Endothelial cell of umbilical vein (primary cell): ENCODE data around the gene SLC12A6. TPM values are rescaled to one million over a fixed set of nuclear protein-coding genes. Genes with fewer than 3 reads are reported as not detected.

Experiments
- BruUV-seq: library from RNA; stranded (reverse); fragments of 400-500 nt; replicated peaks from 2 replicates; lab custom pipeline; 2021; lab: Mats Ljungman, UMichigan
- CTCF ChIA-PET: fragments of 300-600, 350-600 bp; sonication (Branson Sonifier 250); formaldehyde crosslinking; loops from one replicate; lab custom pipeline; 2021; ENCODE audit warnings: antibody characterized with exemption, inconsistent platforms; lab: Charles Lee
- POLR2A ChIA-PET: fragments of 300-600, 350-600 bp; sonication (Branson Sonifier 250); formaldehyde crosslinking; loops from one replicate; lab custom pipeline; 2021; ENCODE audit warnings: antibody characterized with exemption, inconsistent platforms; lab: Charles Lee
- DNase-seq: peaks from one replicate; pipeline ENCODE4 v3.0.0-alpha.2; 2011; ENCODE audit warnings: low read depth, low spot score
- FAIRE-seq: peaks from 2 replicates; lab custom pipeline; 2011; peaks lifted over from hg19 to GRCh38; lab: Jason Lieb, UNC
- H2AFZ ChIP-seq: 2 replicates; pipeline ENCODE4 v1.6.0; 2012; ENCODE audit warnings: low read depth, low read length, control low read depth, inconsistent platforms
- H3K27ac ChIP-seq: 2 replicates; pipeline ENCODE4 v1.5.1; 2011; ENCODE audit warnings: low read depth, mild to moderate bottlenecking, control low read depth, low read length, moderate library complexity; ENCODE audit not compliant: insufficient read depth
- H3K27me3 ChIP-seq, 2 experiments: 2 replicates each; pipeline versions ENCODE4 v1.6.0 to v1.6.1; 2011; ENCODE audit warnings: low read length in 2 of 2, mixed read lengths in 1 of 2; ENCODE audit not compliant: control insufficient read depth in 2 of 2, insufficient read depth in 2 of 2
- H3K36me3 ChIP-seq, 2 experiments: 2 replicates in 1 of 2; 3 replicates in 1 of 2; pipeline ENCODE4 v1.5.1; 2011; ENCODE audit warnings: low read length in 2 of 2, mild to moderate bottlenecking in 1 of 2, moderate library complexity in 1 of 2; ENCODE audit not compliant: control insufficient read depth in 2 of 2, insufficient read depth in 2 of 2; ENCODE audit errors: extremely low read depth in 1 of 2
- H3K4me1 ChIP-seq: 3 replicates; pipeline ENCODE4 v1.5.1; 2011; ENCODE audit warnings: mild to moderate bottlenecking, low read length; ENCODE audit not compliant: control insufficient read depth, insufficient read depth; ENCODE audit errors: extremely low read depth
- H3K4me2 ChIP-seq: 2 replicates; pipeline ENCODE4 v1.6.1; 2011; ENCODE audit warnings: low read length, control low read depth, mixed read lengths; ENCODE audit not compliant: insufficient read depth
- H3K4me3 ChIP-seq, 3 experiments: fragments of 200-600 bp in 1 of 3; sonication (generic), shearing (Covaris generic) in 1 of 3; replicated peaks in 1 of 3; 2 replicates each; pipeline ENCODE4 v1.5.1; 2011 to 2016; ENCODE audit warnings: control low read depth in 3 of 3, low read length in 3 of 3, mild to moderate bottlenecking in 2 of 3, inconsistent platforms in 1 of 3, low read depth in 1 of 3, moderate library complexity in 1 of 3; ENCODE audit not compliant: insufficient read depth in 1 of 3
- H3K79me2 ChIP-seq: 2 replicates; pipeline ENCODE4 v1.6.0; 2012; ENCODE audit warnings: low read length, inconsistent platforms; ENCODE audit not compliant: control insufficient read depth, insufficient read depth
- H3K9ac ChIP-seq: replicated peaks from 2 replicates; pipeline ENCODE3; 2011; ENCODE audit warnings: low read length, control low read depth; ENCODE audit not compliant: insufficient read depth; ENCODE audit errors: extremely low read depth
- H3K9me1 ChIP-seq: replicated peaks from 3 replicates; pipeline ENCODE4 v1.6.0; 2011; ENCODE audit warnings: mild to moderate bottlenecking, low read length; ENCODE audit not compliant: control insufficient read depth, insufficient read depth; ENCODE audit errors: extremely low read depth
- H3K9me3 ChIP-seq: replicated peaks from 2 replicates; pipeline ENCODE4 v1.5.1; 2012; ENCODE audit warnings: low read length, inconsistent platforms; ENCODE audit not compliant: control insufficient read depth, insufficient read depth
- H4K20me1 ChIP-seq: replicated peaks from 2 replicates; pipeline ENCODE3; 2011; ENCODE audit warnings: mild to moderate bottlenecking, low read length; ENCODE audit not compliant: control insufficient read depth, insufficient read depth; ENCODE audit errors: extremely low read depth
- CTCF ChIP-seq, 2 donors: IDR thresholded peaks; 1 replicate in 1 of 2; 2 replicates in 1 of 2; pipeline ENCODE4 v1.5.1; 2011; ENCODE audit warnings: low read length in 2 of 2, mild to moderate bottlenecking in 2 of 2, moderate library complexity in 2 of 2, control low read depth in 1 of 2, inconsistent platforms in 1 of 2, low read depth in 1 of 2; ENCODE audit not compliant: insufficient read depth in 1 of 2; ENCODE audit errors: extremely low read depth in 1 of 2
- EZH2 ChIP-seq: IDR thresholded peaks from 2 replicates; pipeline ENCODE4 v1.6.1; 2012; ENCODE audit warnings: borderline replicate concordance, low read depth, mild to moderate bottlenecking, moderate library complexity, low read length, inconsistent platforms; ENCODE audit not compliant: severe bottlenecking
- FOS ChIP-seq: IDR thresholded peaks from 2 replicates; pipeline ENCODE4 v1.6.1; 2011; ENCODE audit warnings: mild to moderate bottlenecking, low read length, moderate library complexity, borderline replicate concordance; ENCODE audit not compliant: insufficient read depth
- GATA2 ChIP-seq: IDR thresholded peaks from 2 replicates; pipeline ENCODE4 v1.7.0; 2011; ENCODE audit warnings: low read depth, mild to moderate bottlenecking, moderate library complexity, mixed read lengths, low read length; ENCODE audit not compliant: insufficient read length, insufficient read depth
- JUN ChIP-seq: IDR thresholded peaks from 2 replicates; pipeline ENCODE4 v1.6.1; 2011; ENCODE audit warnings: borderline replicate concordance, low read depth; ENCODE audit not compliant: insufficient read length, insufficient read depth
- MYC ChIP-seq: IDR thresholded peaks from one replicate; pipeline ENCODE4 v1.6.1; 2011; ENCODE audit warnings: mild to moderate bottlenecking, low read depth, low read length
- POLR2A ChIP-seq: IDR thresholded peaks from 2 replicates; pipeline ENCODE4 v1.6.1; 2012; ENCODE audit warnings: low read depth, mild to moderate bottlenecking, control low read depth, low read length
- POLR2AphosphoS5 ChIP-seq: IDR thresholded peaks from 2 replicates; pipeline ENCODE4 v1.6.1; 2012; ENCODE audit warnings: low read depth, mild to moderate bottlenecking, control low read depth, low read length, moderate library complexity; ENCODE audit not compliant: insufficient read depth
- dilution Hi-C: fragments of 300-500 bp; cut with MboI; formaldehyde crosslinking; loops from one replicate; pipeline ENCODE4 v1.15.0; 2019; ENCODE audit warnings: low sequenced_read_pairs; ENCODE audit not compliant: extremely low pct_ligation_motif_present
- intact Hi-C: fragments of 100-400 bp; cut with micrococcal nuclease; formaldehyde crosslinking; loops from one replicate; pipeline ENCODE4 v1.10.0; 2022
- polyA plus RNA-seq, 4 experiments: library from polyadenylated mRNA; depleted of rRNA in 3 of 4; stranded (reverse) in 3 of 4; unstranded in 1 of 4; fragments of >200 nt; gene quantifications; 2 replicates each; pipeline versions ENCODE4 v1.2.1 to v1.2.3, GENCODE V29; 2011 to 2012; ENCODE audit warnings: missing spikeins in 1 of 4
- total RNA-seq: library from RNA; stranded (reverse); gene quantifications from 2 replicates; pipeline ENCODE4 v1.2.3, GENCODE V29; 2021
- TF ChIP-seq, protein P1 (sequence below): IDR thresholded peaks from 2 replicates; pipeline ENCODE4 v1.6.1; 2011; ENCODE audit not compliant: insufficient read depth, insufficient read length

Gene SLC12A6
- total and polyA plus RNA-seq, 2 donors (not counting 3 experiments of a cell fraction or from before 2014, with no cell fraction given) = 21.4 to 27.1 TPM

- BruUV-seq = no TSS peak
- POLR2A ChIA-PET = interaction anchor here (0.6 kb wide), 1 partner anchor 16 kb away, joined by 3 read pairs; no protein-coding TSS in a partner anchor
- H3K9ac ChIP-seq = no peak overlapping the region
Measured at GRCh38 chr15:34279368-34279767, 58.2 kb downstream of the SLC12A6 start.

More at GRCh38 chr15:34279368-34279767, 58.2 kb downstream of the SLC12A6 start:
- Histone ChIP-seq H3K9me1 (no peaks in the 10 kb centered on the region), H2AFZ (no peak overlapping the region), H4K20me1 (no peaks in the 10 kb centered on the region), H3K79me2 (no peaks in the 10 kb centered on the region), H3K4me1 (no peaks in the 10 kb centered on the region), H3K9me3 (no peaks in the 10 kb centered on the region), H3K27me3 (no peaks in the 10 kb centered on the region), H3K36me3 (no peaks in the 10 kb centered on the region), H3K4me3 (no peak overlapping the region), H3K27ac (no peak overlapping the region), H3K4me2 (no peak overlapping the region)
- TF ChIP-seq POLR2A = no peak
- no peak for TF ChIP-seq JUN
- no peak for TF ChIP-seq CTCF (IDR thresholded peaks at IDR 0.05; ENCODE audit: extremely low read depth in 1 of 2, insufficient read depth in 1 of 2, low read depth in 1 of 2, low read length in 2 of 2)
- TF ChIP-seq MYC = no peak
- TF ChIP-seq POLR2AphosphoS5 = no peak
- no peak for TF ChIP-seq FOS
- no peak for TF ChIP-seq EZH2
- no peak for TF ChIP-seq GATA2
- TF ChIP-seq, protein P1, sequence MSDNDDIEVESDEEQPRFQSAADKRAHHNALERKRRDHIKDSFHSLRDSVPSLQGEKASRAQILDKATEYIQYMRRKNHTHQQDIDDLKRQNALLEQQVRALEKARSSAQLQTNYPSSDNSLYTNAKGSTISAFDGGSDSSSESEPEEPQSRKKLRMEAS = no peak
- DNase-seq = no peak
- dilution Hi-C loops (no loop called here), intact Hi-C loops (no loop called here)
- no peak for FAIRE-seq
- CTCF ChIA-PET = interaction anchor here (1.3 to 2.4 kb wide), 2 partner anchors 37 to 38 kb away, joined by 4 to 7 read pairs; no protein-coding TSS in a partner anchor
